ENCODE data around the gene MSLN.

DNA sequence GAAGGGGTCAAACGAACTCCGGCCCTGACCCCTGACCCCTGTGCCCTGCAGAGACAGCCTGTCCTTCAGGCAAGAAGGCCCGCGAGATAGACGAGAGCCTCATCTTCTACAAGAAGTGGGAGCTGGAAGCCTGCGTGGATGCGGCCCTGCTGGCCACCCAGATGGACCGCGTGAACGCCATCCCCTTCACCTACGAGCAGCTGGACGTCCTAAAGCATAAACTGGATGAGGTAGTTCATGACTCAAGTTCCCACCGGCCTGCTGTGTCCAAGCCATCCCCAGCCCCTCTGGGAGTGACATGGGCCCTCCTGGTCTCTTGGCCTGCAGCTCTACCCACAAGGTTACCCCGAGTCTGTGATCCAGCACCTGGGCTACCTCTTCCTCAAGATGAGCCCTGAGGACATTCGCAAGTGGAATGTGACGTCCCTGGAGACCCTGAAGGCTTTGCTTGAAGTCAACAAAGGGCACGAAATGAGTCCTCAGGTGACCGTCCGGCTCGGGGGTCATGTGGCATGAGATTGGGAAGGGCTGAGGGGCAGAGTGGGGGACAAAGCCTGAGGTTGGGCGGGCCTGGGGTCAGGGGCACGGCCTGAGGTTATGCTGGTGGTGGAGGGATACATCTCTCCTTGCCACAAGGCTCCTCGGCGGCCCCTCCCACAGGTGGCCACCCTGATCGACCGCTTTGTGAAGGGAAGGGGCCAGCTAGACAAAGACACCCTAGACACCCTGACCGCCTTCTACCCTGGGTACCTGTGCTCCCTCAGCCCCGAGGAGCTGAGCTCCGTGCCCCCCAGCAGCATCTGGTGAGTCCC lies 5.7 kb downstream of the MSLN start:
- TF ChIP-seq CTCF (IDR thresholded peaks at IDR 0.05) (no peak), EP300 (IDR thresholded peaks at IDR 0.05) (no peak)

Data from upper lobe of left lung (tissue), 4 donors.